ENCODE results near the gene FRAS1.
"Not testable (repeated sequence)": the region's sequence is repeated elsewhere in the genome, so short reads cannot be mapped to it uniquely, and the experiment has no call there.

The FRAS1 gene

GRCh38 chr4:78480286-78480685, 423.2 kb downstream of the FRAS1 start:
- DNase-seq (ENCODE audit: low read depth) = no peak
- TF ChIP-seq, protein P1, sequence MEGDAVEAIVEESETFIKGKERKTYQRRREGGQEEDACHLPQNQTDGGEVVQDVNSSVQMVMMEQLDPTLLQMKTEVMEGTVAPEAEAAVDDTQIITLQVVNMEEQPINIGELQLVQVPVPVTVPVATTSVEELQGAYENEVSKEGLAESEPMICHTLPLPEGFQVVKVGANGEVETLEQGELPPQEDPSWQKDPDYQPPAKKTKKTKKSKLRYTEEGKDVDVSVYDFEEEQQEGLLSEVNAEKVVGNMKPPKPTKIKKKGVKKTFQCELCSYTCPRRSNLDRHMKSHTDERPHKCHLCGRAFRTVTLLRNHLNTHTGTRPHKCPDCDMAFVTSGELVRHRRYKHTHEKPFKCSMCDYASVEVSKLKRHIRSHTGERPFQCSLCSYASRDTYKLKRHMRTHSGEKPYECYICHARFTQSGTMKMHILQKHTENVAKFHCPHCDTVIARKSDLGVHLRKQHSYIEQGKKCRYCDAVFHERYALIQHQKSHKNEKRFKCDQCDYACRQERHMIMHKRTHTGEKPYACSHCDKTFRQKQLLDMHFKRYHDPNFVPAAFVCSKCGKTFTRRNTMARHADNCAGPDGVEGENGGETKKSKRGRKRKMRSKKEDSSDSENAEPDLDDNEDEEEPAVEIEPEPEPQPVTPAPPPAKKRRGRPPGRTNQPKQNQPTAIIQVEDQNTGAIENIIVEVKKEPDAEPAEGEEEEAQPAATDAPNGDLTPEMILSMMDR (conservative IDR thresholded peaks at IDR 0.05; ENCODE audit: low read depth, low read length) = no peak
- H3K4me3 ChIP-seq (ENCODE audit: low read length) = no peak overlapping the region

DNA sequence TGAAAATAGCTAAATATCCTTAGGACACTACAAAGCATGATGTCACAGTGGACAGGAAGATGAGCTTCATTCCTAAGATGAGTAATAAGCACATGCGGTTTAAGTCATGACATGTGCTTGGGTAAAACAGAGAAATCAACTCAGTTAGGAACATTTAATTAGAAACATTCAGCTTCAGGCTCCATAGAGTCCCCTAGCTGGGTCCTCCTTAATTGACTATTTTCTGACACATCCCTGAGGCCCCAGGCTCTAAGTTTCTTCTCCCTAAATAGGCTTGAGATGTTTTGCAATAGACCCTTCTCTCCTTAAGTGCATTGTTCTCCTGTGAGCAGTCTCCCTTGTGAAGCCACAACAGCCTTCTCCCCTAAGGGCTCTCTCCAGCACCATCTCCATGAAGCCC, 424.1 kb downstream of the FRAS1 start:
- H3K4me3 ChIP-seq (ENCODE audit: low read length) = no peak overlapping the region
- TF ChIP-seq, protein P1 (conservative IDR thresholded peaks at IDR 0.05; ENCODE audit: low read depth, low read length) = no peak
- DNase-seq (ENCODE audit: low read depth) = no peak

GRCh38 chr4:78482281-78482680, 425.2 kb downstream of the FRAS1 start:
- no peak overlapping the region for H3K4me3 ChIP-seq (ENCODE audit: low read length)
- no peak for DNase-seq (ENCODE audit: low read depth)

DNA sequence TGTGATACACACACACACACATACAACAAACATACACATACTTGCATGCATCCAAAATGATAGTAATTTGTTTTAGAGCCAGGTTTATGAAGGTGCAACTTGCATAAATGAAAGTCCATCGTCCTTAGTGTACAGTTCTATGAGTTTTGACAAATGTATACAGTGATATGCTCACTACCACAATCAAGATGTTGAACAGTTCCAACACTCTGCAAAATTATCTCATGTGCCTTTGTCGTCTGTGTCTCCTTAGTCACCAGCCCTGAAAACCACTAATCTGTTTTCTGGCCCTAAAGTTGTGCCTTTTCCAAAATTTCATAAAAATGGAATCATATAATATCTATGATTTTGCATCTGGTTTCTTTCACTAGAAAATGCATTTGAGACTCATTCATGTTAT, 426.7 kb downstream of the FRAS1 start:
- H3K4me3 ChIP-seq (ENCODE audit: low read length) = no peak overlapping the region
- DNase-seq (ENCODE audit: low read depth) = no peak
- TF ChIP-seq, protein P1 (conservative IDR thresholded peaks at IDR 0.05; ENCODE audit: low read depth, low read length) = no peak

More at GRCh38 chr4:78482281-78482680, 425.2 kb downstream of the FRAS1 start:
- TF ChIP-seq, protein P1 (conservative IDR thresholded peaks at IDR 0.05; ENCODE audit: low read depth, low read length) = no peak

DNA sequence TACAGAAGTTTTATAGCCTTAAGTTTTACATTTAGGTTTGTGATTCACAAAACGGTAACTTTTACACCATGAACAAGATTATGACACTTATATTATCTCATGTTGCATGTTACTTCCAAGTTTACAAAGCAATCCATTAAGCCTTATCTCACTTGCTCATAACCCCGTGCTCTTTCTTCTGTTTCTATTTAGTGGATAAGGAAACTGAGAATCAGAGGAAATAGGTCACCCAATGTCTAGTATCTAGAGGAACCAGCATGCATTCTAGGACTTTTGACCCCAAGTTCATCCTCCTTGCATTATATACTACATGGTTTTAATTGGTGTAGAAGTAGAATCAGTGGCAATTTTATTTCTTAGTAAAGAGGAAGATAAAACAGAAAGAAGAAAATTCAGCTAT, 427.5 kb downstream of the FRAS1 start:
- no peak overlapping the region for H3K4me3 ChIP-seq (ENCODE audit: low read length)
- TF ChIP-seq, protein P1 (conservative IDR thresholded peaks at IDR 0.05; ENCODE audit: low read depth, low read length) = no peak
- DNase-seq (ENCODE audit: low read depth) = no peak

DNA sequence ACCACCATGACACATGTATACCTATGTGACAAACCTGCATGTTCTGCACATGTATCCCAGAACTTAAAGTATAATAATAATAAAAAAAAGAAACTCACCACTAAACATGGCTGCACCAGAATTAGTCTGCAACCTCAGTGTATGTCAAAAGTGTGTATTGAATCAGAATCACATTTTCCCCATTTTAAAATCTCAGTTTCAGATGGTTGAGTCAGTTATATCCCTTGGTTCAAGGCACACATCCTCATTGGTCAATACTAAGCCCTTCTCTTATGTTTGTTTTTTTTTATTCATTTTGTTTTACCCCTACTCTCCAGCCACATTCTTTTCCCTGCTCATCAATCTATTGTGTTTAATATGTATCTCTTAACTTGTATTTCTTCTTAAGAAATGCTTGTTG, 436.6 kb downstream of the FRAS1 start:
- DNase-seq (ENCODE audit: low read depth) = no peak
- TF ChIP-seq, protein P1 (conservative IDR thresholded peaks at IDR 0.05; ENCODE audit: low read depth, low read length) = no peak
- H3K4me3 ChIP-seq (ENCODE audit: low read length) = no peak overlapping the region

- TF ChIP-seq, protein P1 (conservative IDR thresholded peaks at IDR 0.05; ENCODE audit: low read depth, low read length) = no peak
- H3K4me3 ChIP-seq (ENCODE audit: low read length) = no peak overlapping the region
- peak; percentile 69 for DNase-seq (ENCODE audit: low read depth)
Observed at GRCh38 chr4:78496021-78496643, 439.0 kb downstream of the FRAS1 start.

DNA sequence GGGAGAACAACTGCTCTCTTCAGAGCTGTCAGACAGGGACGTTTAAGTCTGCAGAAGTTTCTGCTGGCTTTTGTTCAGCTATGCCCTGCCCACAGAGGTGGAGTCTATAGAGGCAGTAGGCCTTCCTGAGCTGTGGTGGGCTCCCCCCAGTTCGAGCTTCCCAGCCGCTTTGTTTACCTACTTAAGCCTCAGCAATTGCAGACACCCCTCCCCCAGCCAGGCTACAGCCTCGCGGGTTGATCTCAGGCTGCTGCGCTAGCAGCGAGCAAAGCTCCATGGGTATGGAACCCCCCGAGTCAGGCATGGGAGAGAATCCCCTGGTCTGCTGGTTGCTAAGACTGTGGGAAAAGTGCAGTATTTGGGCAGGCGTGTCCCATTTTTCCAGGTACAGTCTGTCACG, 449.1 kb downstream of the FRAS1 start:
- not testable (repeated sequence) for H3K4me3 ChIP-seq (ENCODE audit: low read length); DNase-seq (ENCODE audit: low read depth)
